Astrocyte (in vitro differentiated cells and primary cell): Measurements from ENCODE around the gene B4GALT1. TPM values are rescaled to one million over a fixed set of nuclear protein-coding genes. Genes with fewer than 3 reads are reported as not detected.
A peak's percentile ranks its signal among the peaks of the same experiment; 100 is the strongest.

Experiments
- DNase-seq: peaks from one replicate; pipeline ENCODE4 v3.0.0-alpha.2; 2010; ENCODE audit warnings: low read depth
- FAIRE-seq: peaks from 2 replicates; lab custom pipeline; 2011; peaks lifted over from hg19 to GRCh38; lab: Jason Lieb, UNC
- H2AFZ ChIP-seq: 2 replicates; pipeline ENCODE4 v1.6.0; 2012; ENCODE audit warnings: low read depth, low read length, inconsistent platforms
- H3K27ac ChIP-seq: 2 replicates; pipeline ENCODE4 v1.5.1; 2011; ENCODE audit warnings: low read depth, low read length, inconsistent platforms
- H3K27me3 ChIP-seq: 2 replicates; pipeline ENCODE4 v1.6.0; 2011; ENCODE audit warnings: low read length, inconsistent platforms; ENCODE audit not compliant: insufficient read depth
- H3K36me3 ChIP-seq: 2 replicates; pipeline ENCODE4 v1.5.1; 2011; ENCODE audit warnings: low read length, inconsistent platforms; ENCODE audit not compliant: insufficient read depth
- H3K4me1 ChIP-seq: 2 replicates; pipeline ENCODE4 v1.5.1; 2011; ENCODE audit warnings: low read length, inconsistent platforms; ENCODE audit not compliant: insufficient read depth
- H3K4me2 ChIP-seq: 2 replicates; pipeline ENCODE4 v1.6.0; 2012; ENCODE audit warnings: low read length, inconsistent platforms
- H3K4me3 ChIP-seq: 2 replicates; pipeline ENCODE4 v1.5.1; 2011; ENCODE audit warnings: low read depth, mild to moderate bottlenecking, low read length, inconsistent platforms; ENCODE audit not compliant: insufficient read depth
- H3K79me2 ChIP-seq: 2 replicates; pipeline ENCODE4 v1.6.0; 2012; ENCODE audit warnings: mild to moderate bottlenecking, low read length, inconsistent platforms; ENCODE audit not compliant: insufficient read depth
- H3K9ac ChIP-seq: 2 replicates; pipeline ENCODE4 v1.6.0; 2012; ENCODE audit warnings: mild to moderate bottlenecking, low read length, inconsistent platforms
- H3K9me3 ChIP-seq: 2 replicates; pipeline ENCODE4 v1.5.1; 2012; ENCODE audit warnings: low read depth, mild to moderate bottlenecking, low read length, inconsistent platforms; ENCODE audit not compliant: insufficient read depth
- H4K20me1 ChIP-seq: 2 replicates; pipeline ENCODE4 v1.6.0; 2012; ENCODE audit warnings: low read length, inconsistent platforms; ENCODE audit not compliant: insufficient read depth
- H3K27ac Mint-ChIP-seq: one replicate; pipeline ENCODE4 v1.8.0; 2021; ENCODE audit warnings: mild to moderate bottlenecking, mixed read lengths; ENCODE audit not compliant: unreplicated experiment
- H3K27me3 Mint-ChIP-seq: one replicate; pipeline ENCODE4 v1.8.0; 2021; ENCODE audit warnings: low read depth, mixed read lengths; ENCODE audit not compliant: unreplicated experiment
- H3K36me3 Mint-ChIP-seq: one replicate; pipeline ENCODE4 v1.8.0; 2021; ENCODE audit warnings: low read depth, mixed read lengths; ENCODE audit not compliant: unreplicated experiment
- H3K4me1 Mint-ChIP-seq: one replicate; pipeline ENCODE4 v1.8.0; 2021; ENCODE audit warnings: low read depth, mixed read lengths; ENCODE audit not compliant: unreplicated experiment
- H3K4me3 Mint-ChIP-seq: one replicate; pipeline ENCODE4 v1.8.0; 2021; ENCODE audit warnings: mild to moderate bottlenecking, moderate library complexity, mixed read lengths; ENCODE audit not compliant: unreplicated experiment
- H3K9me3 Mint-ChIP-seq: one replicate; pipeline ENCODE4 v1.8.0; 2021; ENCODE audit warnings: mild to moderate bottlenecking, mixed read lengths; ENCODE audit not compliant: unreplicated experiment
- EZH2 ChIP-seq: IDR thresholded peaks from 2 replicates; pipeline ENCODE4 v1.6.1; 2012; ENCODE audit warnings: mild to moderate bottlenecking, low read length, inconsistent platforms; ENCODE audit not compliant: insufficient read depth
- total RNA-seq: library from RNA; stranded (reverse); gene quantifications from 2 replicates; pipeline ENCODE4 v1.2.1, GENCODE V29; 2021
- TF ChIP-seq, protein P1 (sequence below): IDR thresholded peaks from 2 replicates; pipeline ENCODE4 v1.5.1; 2011; ENCODE audit warnings: low read depth, mild to moderate bottlenecking, inconsistent platforms, low read length, moderate library complexity; ENCODE audit not compliant: insufficient read depth

Gene B4GALT1
- total RNA-seq, 1 donor from 2014 or later, result 93.1 TPM

DNA sequence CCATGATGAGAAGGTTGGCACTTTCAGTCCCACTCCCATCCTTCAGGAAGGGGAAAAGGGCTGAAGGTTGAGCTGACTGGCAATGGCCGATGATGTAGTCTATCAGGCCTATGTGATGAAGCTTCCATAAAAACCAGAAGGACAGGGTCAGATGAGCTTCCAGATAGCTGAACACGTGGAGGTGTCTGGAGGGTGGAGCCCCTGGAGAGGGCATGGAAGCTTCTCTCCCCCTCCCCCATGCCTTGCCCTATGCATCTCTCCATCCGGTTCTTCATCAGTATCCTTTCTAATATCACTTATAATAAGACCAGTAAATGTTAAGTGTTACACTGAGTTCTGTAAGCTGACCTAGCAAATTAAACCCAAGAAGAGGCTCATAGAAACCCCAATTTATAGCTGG, 58.0 kb downstream of the B4GALT1 start:
- H2AFZ ChIP-seq, result no peak overlapping the region
- H3K27ac ChIP-seq, result no peak overlapping the region
- H3K9me3 Mint-ChIP-seq, result no peaks in the 10 kb centered on the region
- no peak for DNase-seq
- H3K9ac ChIP-seq, result no peak overlapping the region
- no peak overlapping the region for H3K4me2 ChIP-seq
- TF ChIP-seq EZH2, result no peak
- TF ChIP-seq, protein P1, sequence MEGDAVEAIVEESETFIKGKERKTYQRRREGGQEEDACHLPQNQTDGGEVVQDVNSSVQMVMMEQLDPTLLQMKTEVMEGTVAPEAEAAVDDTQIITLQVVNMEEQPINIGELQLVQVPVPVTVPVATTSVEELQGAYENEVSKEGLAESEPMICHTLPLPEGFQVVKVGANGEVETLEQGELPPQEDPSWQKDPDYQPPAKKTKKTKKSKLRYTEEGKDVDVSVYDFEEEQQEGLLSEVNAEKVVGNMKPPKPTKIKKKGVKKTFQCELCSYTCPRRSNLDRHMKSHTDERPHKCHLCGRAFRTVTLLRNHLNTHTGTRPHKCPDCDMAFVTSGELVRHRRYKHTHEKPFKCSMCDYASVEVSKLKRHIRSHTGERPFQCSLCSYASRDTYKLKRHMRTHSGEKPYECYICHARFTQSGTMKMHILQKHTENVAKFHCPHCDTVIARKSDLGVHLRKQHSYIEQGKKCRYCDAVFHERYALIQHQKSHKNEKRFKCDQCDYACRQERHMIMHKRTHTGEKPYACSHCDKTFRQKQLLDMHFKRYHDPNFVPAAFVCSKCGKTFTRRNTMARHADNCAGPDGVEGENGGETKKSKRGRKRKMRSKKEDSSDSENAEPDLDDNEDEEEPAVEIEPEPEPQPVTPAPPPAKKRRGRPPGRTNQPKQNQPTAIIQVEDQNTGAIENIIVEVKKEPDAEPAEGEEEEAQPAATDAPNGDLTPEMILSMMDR, result no peak
- H3K79me2 ChIP-seq, result no peaks in the 10 kb centered on the region
- no peaks in the 10 kb centered on the region for H4K20me1 ChIP-seq
- FAIRE-seq, result no peak
- H3K36me3 ChIP-seq, result peaks cover 11% of the 10 kb centered on the region
- H3K9me3 ChIP-seq, result no peaks in the 10 kb centered on the region
- no peaks in the 10 kb centered on the region for H3K27me3 ChIP-seq
- no peak overlapping the region for H3K4me3 ChIP-seq
- peaks cover 38% of the 10 kb centered on the region for H3K4me1 Mint-ChIP-seq
- no peaks in the 10 kb centered on the region for H3K27me3 Mint-ChIP-seq
- peaks cover 22% of the 10 kb centered on the region for H3K4me1 ChIP-seq
- H3K4me3 Mint-ChIP-seq, result no peak overlapping the region
- H3K36me3 Mint-ChIP-seq, result peaks cover 16% of the 10 kb centered on the region
- H3K27ac Mint-ChIP-seq, result peak overlapping the region; percentile 9

DNA sequence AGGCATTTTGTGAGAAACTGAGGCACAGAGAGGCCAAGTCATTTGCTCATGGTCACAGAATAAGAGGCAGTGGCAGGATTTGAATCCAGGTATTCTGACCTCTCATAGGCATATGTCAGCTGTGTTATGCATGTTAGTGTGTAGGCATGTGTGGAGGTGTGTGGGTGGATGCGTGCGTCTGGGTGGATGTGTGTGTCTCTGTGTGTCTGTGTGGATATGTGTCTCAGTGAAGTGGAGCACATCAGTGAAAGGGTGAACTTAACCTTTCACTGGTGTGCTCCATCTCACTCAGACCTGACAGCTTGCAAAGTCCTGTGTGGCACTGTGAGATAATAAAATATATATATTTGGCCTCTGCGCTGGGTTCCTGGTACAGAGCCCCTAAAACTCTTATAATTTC, 58.7 kb downstream of the B4GALT1 start:
- Mint-ChIP-seq H3K27ac (no peak overlapping the region), H3K9me3 (no peaks in the 10 kb centered on the region), H3K4me1 (peaks cover 40% of the 10 kb centered on the region), H3K4me3 (no peak overlapping the region), H3K27me3 (no peaks in the 10 kb centered on the region), H3K36me3 (peaks cover 10% of the 10 kb centered on the region)
- Histone ChIP-seq H3K27me3 (no peaks in the 10 kb centered on the region), H3K9ac (no peak overlapping the region), H3K9me3 (no peaks in the 10 kb centered on the region), H3K27ac (no peak overlapping the region), H2AFZ (no peak overlapping the region), H3K36me3 (peaks cover 9% of the 10 kb centered on the region), H3K4me1 (peaks cover 22% of the 10 kb centered on the region), H4K20me1 (no peaks in the 10 kb centered on the region), H3K4me3 (no peak overlapping the region), H3K79me2 (no peaks in the 10 kb centered on the region), H3K4me2 (no peak overlapping the region)
- FAIRE-seq (no peak), DNase-seq (no peak)
- TF ChIP-seq, protein P1, result no peak
- no peak for TF ChIP-seq EZH2

DNA sequence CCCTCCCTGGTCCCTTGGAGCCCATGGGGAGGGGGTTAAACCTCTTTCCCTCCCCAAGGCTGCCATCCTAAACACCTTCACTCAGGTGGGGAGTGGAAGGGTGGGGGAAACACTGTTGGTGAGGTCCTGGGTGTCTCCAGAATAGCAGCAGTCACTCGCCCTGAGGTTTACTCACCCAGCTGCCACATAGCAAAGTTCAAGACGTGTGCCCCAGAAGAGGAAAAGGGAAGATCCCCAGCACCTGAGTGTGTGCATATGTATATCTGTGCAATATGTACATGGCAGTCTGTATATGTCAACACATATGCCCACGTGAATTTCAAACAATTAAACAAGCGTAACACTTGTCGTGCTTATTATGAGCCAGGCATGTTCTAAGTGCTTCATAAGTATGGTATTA, 59.4 kb downstream of the B4GALT1 start:
- Mint-ChIP-seq H3K9me3 (peaks cover 2% of the 10 kb centered on the region), H3K4me1 (peaks cover 46% of the 10 kb centered on the region), H3K36me3 (peaks cover 9% of the 10 kb centered on the region), H3K27me3 (no peaks in the 10 kb centered on the region), H3K27ac (peak overlapping the region; percentile 99), H3K4me3 (no peak overlapping the region)
- DNase-seq (no peak), FAIRE-seq (no peak)
- Histone ChIP-seq H3K27ac (peak overlapping the region; percentile 81), H3K36me3 (peaks cover 2% of the 10 kb centered on the region), H3K4me2 (peak overlapping the region; percentile 48), H3K9me3 (no peaks in the 10 kb centered on the region), H3K27me3 (no peaks in the 10 kb centered on the region), H2AFZ (peak overlapping the region; percentile 37), H3K9ac (peak overlapping the region; percentile 58), H3K79me2 (no peaks in the 10 kb centered on the region), H3K4me3 (no peak overlapping the region), H4K20me1 (no peaks in the 10 kb centered on the region), H3K4me1 (peaks cover 22% of the 10 kb centered on the region)
- TF ChIP-seq, protein P1, result no peak
- no peak for TF ChIP-seq EZH2
